A172 (cell line): ENCODE measurements around the gene TMEM150A. TPM values are rescaled to one million over a fixed set of nuclear protein-coding genes. Genes with fewer than 3 reads are reported as not detected.
"Not testable (repeated sequence)": the region's sequence is repeated elsewhere in the genome, so short reads cannot be mapped to it uniquely, and the experiment has no call there.

ENCODE experiments used
- DNase-seq: peaks from one replicate; pipeline ENCODE4 v3.0.0-alpha.2; 2015; ENCODE audit warnings: low spot score
- total RNA-seq: library from RNA; depleted of rRNA; stranded (reverse); fragments of >200 nt; shearing (Covaris generic); gene quantifications from 2 replicates; pipeline ENCODE4 v1.2.3, GENCODE V29; 2014

Gene TMEM150A
- total RNA-seq, 1 experiment from 2014 or later, result 11.7 TPM

DNA sequence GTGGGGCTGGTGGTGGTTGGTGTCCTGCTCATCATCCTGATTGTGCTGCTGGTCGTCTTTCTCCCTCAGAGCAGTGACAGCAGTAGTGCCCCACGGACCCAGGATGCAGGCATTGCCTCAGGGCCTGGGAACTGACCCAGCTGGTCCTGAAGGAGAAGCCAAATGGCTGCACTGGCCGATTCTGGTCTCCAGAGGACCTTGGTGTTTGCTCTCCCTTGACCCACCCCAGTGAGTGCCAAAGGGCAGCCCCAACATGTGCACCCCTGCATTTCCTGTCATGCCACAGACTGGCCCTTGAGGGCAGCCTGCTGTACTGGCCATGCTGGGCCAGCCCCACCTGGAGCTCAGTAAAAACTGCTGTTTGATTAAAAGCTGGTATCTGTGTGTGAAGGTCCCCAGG is 9.5 kb downstream of the TMEM150A start:
- DNase-seq, result no peak

DNA sequence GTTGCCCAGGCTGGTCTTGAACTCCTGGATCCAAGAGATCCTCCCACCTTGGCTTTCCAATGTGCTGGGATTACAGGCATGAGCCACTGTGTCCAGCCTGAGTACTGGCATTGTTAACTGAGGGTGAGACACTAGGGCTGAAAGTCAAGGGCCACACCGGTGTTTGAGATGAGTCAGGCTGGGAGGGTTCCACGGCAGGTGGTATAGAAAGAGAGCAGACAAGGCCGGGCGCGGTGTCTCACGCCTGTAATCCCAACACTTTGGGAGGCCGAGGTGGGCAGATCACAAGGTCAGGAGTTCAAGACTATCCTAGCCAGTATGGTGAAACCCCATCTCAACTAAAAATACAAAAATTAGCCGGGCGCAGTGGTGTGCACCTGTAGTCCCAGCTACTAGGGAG is 10.2 kb downstream of the TMEM150A start:
- not testable (repeated sequence) for DNase-seq

DNA sequence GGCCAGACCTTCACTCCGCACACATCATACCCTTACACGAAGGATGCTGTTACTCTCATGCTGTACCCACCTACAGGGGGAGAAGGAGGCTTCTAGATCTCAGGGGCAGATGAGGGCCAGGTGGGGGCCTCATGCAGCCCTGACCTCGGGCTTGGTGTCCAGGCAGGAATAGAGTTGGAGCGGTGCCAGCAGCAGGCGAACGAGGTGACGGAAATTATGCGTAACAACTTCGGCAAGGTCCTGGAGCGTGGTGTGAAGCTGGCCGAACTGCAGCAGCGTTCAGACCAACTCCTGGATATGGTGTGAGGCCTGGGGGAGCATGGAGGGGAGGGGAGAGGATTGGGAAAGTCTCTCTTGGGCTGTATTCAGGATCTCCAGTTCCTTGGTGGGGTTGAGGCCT is 10.9 kb downstream of the TMEM150A start:
- DNase-seq, result no peak

DNA sequence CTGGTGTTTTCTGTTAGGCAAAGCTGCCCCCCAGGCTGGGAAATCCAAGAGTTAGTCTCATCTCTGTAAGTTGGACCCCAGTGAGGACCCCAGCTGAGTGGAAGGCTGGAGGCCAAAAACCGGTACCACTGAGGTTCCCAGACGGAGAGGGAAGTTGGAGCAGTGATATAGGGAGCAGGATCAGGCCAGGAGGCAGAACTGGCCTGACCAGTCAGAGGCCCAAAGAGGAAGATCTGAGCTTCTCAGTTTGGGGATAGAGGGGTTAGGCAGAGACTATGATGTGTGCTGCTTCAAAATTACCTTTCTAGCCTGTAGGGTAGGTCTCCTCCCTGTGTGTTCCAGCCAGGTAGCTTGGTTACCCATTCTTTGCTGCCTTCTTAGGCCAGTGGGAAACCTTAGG is 11.5 kb downstream of the TMEM150A start:
- DNase-seq, result no peak

DNA sequence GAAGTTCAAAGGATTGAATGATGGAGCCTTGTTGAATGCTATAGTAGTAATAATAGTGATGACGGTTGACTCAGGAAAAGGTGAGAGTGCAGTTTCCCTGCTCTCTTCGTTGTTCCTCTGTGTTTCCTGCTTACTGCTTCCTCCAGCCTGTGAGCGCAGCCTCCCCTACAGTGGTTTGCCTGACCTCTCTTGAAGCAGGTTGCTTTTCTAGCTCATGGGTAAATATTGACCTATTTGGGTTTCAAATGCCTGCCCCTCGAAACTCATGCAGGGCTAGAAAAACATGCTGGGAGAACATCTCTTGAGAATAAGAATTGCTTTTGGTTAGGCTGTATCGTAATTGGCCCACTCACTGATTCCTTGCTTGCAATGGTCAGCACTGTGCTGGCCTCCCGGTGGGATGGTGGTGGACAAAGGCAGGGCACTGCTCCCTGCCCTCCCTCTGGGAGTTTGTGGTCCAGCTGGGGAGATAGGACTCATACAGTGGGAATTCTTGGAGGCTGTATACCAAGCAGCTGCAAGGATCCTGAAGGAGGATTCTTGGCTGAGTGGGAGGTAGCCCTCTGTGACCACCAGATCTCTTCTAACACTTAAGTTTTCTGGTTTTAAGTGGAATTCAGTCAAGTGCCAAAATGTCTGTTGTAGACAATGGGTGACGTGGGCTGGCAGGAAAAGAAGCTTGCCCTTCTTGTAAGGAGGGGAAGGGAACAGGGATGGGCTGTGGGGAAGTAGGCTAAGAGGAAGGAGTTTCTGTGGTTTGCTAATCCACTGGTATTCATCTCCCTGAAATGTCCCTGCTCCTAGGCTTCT is 12.3 kb downstream of the TMEM150A start:
- peak; percentile 87 for DNase-seq

DNA sequence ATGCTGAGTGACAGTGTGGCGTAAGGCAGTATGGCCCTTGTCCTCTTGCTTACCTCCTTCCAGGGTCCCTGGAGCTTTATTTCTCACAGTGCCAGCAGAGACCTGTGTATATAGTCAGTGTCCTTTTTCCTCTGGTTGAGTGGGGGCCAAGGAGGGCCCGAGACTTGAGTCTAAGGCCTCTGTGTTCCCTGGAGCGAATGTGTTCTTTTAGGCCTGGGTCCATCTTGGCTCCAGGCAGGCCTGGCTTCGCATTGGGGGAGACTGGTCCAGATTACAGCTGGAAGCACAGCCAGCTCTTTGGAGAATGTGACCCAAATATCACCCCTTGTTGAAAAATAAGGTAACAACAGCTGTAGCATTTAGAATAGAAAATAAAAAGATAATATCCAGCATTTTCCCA is 13.3 kb downstream of the TMEM150A start:
- no peak for DNase-seq

DNA sequence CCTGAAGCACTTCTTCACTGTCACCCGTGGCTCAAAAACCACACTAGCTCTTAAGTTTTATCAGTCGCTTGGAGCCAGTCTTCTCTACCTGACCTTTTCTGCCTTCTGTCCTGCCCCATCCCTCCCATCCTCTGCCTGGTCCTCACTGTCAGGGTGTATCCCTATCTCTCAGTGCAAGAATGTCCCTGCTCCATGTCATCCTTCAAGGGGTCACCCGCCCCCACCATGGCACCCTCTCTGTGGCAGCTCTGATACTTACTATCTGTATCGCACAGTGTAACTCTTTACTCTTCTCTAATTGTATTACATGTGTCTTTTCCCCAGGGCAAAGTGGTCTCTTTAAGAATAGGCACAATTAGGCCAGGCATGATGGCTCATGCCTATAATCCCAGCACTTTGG is 13.9 kb downstream of the TMEM150A start:
- DNase-seq, result no peak

DNA sequence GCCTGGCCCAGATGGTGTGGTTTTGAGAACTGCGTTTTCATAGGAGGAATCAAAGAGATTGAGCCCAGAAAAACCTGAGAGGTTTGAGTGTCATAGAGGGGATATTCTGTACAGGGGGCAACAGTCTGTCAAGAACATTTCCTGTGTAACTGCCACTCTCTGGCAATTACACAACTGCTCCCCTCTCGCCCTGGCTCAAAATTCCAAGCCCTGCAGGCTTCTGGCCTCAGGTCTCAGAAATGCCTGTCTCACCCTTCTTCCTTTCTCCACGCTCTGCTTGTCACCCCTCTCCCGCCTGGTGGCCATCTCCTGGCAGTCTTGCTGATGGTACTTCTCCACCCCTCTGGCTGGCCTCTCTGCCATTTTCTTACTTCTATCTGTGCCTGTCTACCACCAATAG is 14.3 kb downstream of the TMEM150A start:
- no peak for DNase-seq

DNA sequence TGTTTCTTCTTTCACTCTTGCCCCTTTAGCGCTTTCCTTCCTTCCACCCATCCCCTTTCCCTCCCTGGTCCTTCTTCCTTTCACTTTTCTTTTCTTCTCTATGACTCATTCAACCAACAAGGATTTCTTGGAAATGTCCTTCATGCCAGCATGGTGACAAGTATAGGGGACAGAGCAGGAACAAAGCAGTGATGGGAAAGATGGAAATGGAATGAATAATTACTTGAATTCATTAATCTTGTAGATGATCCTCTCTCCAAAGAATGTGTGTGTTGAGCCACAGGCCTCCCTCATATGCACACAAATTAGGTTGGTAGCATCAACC is 16.8 kb downstream of the TMEM150A start:
- peak; percentile 87 for DNase-seq

DNA sequence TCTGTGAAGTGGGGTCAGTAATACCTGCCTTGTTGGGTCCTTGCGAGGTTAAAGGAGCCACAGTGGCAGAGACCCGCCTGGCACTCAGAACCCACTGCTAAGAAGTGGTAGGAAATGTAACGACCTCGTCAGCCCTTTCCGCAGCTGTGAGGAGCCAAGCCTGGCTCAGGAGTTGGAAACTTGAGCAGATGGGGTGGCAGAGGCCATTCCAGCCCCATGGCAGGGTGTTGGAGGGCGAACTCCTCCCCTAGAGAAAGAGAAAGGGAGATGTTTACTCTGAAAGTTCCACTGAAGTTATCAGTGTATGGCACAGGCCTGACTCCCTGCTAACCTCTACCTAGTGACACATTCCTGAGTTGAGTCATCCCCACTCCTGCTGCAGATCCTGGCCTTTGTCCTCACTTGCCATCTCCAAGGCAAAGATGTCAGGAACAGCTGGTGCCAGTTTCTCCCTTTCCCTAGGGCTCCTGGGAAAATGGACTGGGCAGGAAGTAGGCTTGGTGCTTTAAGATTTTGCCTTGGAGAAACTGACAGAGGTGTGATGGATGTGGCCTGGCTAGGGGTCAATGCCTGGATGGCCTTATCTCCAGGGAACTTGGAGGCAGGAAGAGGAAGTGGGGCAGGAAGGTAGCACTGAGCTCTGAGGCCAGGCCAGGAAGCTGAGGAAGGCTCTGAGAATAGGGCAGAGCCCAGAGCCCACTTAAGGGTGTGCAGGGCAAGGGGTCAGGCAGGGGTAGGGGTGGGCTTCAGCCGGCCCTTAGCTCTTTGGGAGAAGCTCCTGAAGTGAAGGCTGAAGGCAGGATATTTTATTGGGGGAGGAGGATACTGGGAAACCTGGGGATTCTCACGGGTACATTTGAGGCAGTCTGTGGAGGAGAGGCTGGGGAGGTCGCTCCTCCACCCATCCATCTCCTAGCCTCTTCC is 17.4 kb downstream of the TMEM150A start:
- DNase-seq, result peak; percentile 97

DNA sequence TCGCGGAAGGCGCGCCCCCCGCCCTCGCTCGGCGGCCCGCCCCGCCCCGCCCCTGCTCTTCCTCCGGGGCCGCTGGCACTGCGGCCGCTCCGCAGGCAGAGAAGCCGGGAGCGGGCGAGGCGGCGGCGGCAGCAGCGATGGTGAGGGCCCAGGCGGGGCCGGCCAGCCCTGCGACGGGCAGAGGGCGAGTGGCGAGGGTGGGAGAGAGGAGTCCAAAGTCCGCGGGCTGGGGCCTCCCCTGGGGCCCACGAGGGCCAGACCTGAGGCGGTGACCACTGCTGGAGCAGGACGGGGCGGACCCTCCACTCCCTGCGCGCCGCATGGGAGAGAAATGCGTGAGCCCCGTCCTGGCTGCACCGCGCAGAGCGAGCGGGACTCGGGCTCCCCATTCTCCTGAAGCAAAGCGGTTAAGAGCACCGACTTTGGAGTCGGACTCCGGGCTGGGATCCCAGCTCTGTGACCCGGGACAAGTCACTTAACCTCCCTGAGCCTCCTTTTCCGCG is 18.1 kb downstream of the TMEM150A start, which contains the start of gene VAMP5:
VAMP5 (plus strand) TSS at position 78 of the 503 bp plus-strand sequence; CDS start at position 138, 60 bp downstream.
- no peak for DNase-seq

DNA sequence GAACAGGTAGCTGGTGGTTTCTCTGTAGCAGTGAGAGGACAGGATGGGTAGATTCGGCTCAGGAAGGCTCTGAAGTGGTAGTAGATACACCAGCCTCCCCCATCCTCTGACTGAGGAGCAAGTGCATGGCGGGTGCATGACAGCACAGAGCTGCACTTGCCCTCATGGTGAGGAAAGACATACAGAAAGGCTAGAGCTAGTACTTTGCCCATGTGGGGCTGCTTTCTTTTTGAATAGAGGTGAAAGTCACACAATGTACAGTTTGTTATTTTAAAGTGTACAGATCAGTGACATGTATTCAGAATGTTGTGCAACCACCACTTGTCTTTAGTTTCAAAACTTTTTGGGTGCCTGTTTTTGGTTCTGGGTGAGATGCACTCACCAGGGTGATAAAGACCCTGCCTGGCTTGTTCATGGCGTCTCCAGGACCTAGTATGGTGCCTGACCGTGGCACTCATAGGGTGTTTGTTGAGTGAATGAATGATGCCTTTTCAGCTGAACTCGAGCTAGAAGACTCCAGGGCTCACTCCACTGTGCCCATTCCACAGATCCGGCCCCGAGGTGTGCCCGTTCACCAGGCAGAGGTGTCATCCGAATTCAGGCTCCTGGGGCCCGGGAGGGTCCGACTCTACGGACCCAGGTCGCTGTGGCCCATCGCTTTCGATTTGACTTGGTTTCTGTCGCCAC is 18.7 kb downstream of the TMEM150A start:
- no peak for DNase-seq

DNA sequence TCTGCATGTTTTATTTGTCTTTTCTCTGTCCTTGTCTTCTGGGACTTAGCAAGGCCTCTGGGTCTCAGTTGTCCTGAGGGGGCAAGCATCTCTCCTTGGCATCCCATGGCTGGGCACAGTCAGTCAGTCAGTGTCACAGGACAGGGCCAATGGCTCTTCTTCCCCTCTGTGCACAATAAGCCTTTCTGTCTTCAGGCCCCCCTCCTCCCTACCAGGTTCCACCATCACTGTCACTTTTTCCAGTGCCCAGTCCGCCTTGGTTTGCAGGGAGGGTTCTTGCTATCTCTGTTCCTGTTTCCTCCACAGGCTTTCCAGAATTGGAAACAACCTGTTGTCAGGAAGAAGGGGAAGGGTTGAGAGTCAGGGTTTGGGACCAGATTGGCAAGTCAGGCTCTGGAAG is 20.0 kb downstream of the TMEM150A start:
- DNase-seq, result no peak

DNA sequence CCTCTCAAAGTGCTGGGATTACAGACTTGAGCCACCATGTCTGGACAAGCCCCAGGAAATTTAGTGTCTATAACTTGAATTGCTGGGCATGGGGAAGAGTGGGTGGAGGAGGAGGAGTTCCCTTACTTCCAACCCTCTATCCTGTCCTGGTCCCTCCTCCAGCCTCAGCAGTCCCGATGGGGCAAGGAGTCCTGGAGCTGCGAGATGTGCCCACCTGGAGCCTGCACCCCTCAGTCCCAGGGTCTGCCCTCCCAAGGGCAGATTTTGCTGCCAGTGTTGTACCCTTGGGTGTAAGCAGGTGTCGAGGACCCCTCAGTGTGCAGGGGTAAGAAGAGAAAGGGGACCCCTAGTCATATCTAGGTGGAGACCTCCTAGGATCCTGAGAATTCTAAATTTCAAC is 22.3 kb downstream of the TMEM150A start:
- DNase-seq, result no peak

DNA sequence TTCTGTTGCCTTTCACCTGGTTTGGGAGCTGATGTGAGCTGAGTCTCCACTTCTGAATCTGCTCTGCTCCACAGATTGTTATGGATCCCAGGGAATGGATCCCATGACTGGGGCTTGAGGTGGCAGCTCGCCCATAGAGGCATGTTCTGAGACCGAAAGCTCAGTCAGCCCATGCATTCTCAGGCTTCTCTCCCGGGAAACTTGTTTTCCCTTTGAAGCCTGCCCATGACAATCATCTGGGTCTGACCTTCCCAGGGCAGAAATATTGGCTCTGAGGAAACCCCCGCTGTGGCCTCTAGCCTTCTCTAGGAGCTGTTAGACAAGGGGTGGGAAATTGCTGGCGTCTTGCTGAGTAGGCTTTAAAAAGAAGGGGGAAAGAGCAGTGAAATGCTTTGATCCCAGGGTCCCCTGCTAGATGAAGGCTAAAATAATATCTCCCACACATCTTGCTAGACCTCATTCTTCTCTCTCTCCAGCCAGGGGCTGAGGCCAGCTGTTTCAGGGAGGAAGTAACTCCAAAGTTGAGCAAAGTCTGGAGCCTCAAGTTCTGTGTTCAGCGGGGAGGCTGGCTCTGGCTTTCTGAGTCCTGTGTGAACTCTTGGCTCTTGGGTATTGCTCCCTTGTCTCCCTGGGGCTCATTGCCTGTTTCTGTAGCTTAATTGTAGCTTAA is 23.1 kb downstream of the TMEM150A start:
- no peak for DNase-seq

DNA sequence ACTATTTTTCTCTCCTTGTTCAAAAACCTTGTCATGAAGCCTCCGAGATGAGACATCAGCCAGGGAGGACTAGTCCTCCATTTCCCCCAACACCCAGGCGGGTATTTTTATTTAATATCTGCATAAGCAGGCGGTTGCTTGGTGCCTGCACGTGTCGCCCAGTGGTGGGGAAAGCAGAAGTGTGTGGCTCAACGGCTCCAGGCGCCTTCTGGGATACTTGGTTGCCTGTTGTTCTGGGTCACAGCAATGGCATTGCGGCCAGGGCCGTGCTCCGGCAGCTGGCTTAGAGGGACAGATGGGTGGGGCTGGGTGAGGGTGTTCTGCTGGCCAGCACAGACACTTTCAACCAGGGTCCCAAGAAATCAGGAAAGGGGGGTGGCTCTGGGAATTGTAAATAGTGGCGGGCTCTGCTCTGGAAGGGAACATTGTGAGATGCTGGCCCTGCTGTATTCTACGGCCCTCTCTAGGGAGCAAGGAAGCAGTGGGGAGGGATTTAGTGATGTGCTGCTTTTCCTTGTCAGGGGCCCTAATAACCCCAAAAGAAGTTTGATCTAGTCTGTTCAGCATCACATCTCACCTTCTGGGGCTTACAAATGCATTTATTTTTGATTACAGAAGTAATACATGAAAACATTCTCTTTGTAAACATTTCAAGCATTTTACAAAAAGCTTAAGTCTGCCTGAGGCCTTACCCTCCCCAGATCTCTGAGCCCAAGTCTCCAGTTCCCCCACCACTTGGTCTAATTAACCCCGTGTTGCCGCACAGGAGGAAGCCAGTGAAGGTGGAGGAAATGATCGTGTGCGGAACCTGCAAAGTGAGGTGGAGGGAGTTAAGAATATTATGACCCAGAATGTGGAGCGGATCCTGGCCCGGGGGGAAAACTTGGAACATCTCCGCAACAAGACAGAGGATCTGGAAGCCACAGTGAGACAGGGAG is 24.0 kb downstream of the TMEM150A start:
- DNase-seq, result no peak

DNA sequence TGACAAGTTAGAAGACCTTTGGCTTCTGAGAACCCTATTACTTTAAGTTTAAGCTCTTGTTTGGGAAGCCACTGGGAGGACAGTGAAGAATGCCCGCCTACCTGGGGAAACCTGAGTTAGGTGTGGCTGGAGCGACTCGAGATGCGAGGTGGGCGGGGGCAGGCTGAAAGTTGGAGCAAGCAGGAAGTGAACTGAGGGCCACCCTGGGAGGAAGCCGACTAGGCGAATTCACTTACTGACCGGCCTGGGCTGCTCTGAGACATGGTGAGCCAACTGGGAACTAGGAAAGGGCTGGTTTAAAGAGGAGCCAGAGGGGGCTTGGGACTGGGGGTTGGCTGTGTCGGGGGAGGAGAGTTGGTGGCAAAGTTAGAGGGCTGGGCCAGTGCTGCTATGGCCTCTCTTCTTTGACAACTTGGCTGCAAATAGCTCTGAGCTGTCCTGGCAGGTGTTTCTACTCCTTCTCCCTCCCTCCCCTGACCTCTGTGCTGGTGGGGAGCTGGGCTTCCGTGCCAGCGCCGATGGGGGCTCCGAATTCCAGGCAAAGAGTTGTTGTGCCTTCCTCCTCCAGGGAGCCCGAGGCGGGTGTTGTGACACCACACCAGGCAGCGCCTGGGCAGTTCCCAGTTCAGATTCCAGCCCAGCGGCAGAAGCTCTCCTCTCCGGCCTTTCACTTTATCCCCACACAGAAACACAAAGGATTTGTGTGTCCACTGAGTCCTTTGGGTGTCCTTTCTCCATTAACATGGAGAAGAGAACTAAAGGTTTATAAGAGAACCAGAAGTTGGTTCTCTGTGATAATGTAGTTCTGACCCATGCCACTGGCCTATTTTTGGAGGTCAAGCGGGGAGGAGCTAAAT is 24.9 kb downstream of the TMEM150A start, which contains the start of gene VAMP8:
VAMP8 (plus strand) TSS at position 201 of the 857 bp plus-strand sequence; CDS start at position 262, 61 bp downstream.
- no peak for DNase-seq

DNA sequence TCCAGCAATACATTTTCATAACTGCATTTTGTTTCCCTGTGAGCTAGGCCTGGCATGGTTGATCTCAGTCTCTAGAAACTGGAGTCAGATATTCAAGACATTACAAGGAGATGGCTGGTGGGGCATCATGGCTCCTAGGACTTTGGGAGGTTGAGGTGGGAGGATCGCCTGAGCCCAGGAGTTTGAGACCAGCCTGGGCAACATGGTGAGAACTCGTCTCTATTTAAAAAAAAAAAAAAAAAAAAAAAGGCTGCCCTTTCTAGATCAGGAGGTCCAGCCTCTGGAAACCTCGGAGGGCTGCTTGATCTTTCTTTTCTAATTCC is 25.5 kb downstream of the TMEM150A start:
- no peak for DNase-seq

DNA sequence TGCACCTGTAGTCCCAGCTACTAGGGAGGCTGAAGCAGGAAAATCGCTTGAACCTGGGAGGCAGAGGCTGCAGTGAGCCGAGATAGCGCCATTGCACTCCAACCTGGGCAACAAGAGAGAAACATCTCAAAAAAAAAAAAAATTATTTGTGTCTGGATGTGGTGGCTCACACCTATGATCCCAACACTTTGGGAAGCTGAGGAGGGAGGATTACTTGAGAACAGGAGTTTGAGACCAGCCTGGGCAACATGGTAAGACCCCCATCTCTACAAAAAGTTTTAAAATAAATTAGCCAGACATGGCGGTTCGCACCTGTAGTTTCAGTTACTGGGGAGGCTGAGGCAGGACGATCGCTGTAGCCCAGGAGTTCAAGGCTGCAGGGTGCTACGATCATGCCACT is 26.8 kb downstream of the TMEM150A start:
- DNase-seq, result no peak
